Hepatocyte (in vitro differentiated cells): ENCODE data around the gene AGAP1.
A peak's percentile ranks its signal among the peaks of the same experiment; 100 is the strongest.

Experiments
- EZH2 ChIP-seq: fragments of 200-600 bp; sonication (generic); IDR thresholded peaks from 2 replicates; pipeline ENCODE4 v1.6.1; 2016; ENCODE audit warnings: antibody characterized with exemption, mild to moderate bottlenecking, borderline replicate concordance
- EZH2phosphoT487 ChIP-seq: fragments of 200-600 bp; sonication (generic); IDR thresholded peaks from one replicate; pipeline ENCODE4 v1.6.1; 2018; ENCODE audit warnings: antibody characterized with exemption, mild to moderate bottlenecking, low read depth, moderate library complexity; ENCODE audit not compliant: unreplicated experiment, severe bottlenecking
- TF ChIP-seq, protein P1 (sequence below): fragments of 200-600 bp; sonication (generic); IDR thresholded peaks from 2 replicates; pipeline ENCODE4 v1.5.1; 2016; ENCODE audit warnings: antibody characterized with exemption, mild to moderate bottlenecking; ENCODE audit not compliant: poor library complexity

DNA sequence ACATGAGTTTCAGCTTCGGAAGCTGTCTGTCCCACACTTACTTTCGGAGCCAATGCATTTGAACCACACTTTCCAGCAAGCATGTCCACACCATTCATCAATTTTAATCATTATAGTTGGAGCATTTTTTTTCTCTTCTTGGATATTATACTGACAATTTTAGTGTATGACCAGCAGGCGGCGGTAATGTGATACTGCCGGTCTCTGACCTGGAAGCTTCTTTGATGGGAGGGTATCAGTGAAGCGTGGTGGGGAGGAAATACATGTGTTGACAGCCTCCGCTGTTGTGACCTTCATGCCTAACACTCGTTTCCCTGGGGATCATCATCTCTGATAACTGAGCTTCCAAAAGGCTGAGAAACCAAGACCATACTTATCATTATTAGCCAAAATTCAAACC lies 442.6 kb downstream of the AGAP1 start:
- TF ChIP-seq, protein P1, sequence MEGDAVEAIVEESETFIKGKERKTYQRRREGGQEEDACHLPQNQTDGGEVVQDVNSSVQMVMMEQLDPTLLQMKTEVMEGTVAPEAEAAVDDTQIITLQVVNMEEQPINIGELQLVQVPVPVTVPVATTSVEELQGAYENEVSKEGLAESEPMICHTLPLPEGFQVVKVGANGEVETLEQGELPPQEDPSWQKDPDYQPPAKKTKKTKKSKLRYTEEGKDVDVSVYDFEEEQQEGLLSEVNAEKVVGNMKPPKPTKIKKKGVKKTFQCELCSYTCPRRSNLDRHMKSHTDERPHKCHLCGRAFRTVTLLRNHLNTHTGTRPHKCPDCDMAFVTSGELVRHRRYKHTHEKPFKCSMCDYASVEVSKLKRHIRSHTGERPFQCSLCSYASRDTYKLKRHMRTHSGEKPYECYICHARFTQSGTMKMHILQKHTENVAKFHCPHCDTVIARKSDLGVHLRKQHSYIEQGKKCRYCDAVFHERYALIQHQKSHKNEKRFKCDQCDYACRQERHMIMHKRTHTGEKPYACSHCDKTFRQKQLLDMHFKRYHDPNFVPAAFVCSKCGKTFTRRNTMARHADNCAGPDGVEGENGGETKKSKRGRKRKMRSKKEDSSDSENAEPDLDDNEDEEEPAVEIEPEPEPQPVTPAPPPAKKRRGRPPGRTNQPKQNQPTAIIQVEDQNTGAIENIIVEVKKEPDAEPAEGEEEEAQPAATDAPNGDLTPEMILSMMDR: peak; percentile 35
- no peak for TF ChIP-seq EZH2phosphoT487
- no peak for TF ChIP-seq EZH2
